ENCODE results near the gene MFSD2A. TPM values are rescaled to one million over a fixed set of nuclear protein-coding genes. Genes with fewer than 3 reads are reported as not detected.
"Not testable (repeated sequence)": the region's sequence is repeated elsewhere in the genome, so short reads cannot be mapped to it uniquely, and the experiment has no call there.

The MFSD2A gene
- total RNA-seq, 1 experiment from 2014 or later, result 2.2 TPM

DNA sequence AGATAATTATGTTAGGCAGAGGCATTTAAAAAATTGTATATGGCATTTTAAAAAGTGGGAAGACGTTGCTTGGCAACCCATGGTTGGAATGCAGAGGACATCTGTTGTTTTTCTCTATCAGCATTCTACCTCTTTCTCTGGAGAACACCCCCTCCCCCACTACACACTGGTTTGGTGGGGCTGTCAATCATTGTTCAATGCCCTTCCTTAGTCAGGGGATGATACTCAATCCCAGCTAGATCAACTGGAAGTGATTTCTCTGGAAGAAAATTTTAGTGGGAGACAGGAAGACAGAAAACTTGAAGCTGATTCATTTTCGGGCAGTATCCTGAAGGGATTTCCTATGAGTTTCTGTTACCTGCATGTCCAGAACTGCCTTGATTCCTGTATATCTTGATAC, 49.9 kb downstream of the MFSD2A start:
- H3K36me3 ChIP-seq (ENCODE audit: control insufficient read depth, insufficient read depth, low read length), result no peaks in the 10 kb centered on the region
- H3K36me3 Mint-ChIP-seq (ENCODE audit: insufficient read depth, unreplicated experiment), result no peaks in the 10 kb centered on the region
- H3K4me1 Mint-ChIP-seq (ENCODE audit: low read depth, unreplicated experiment), result no peaks in the 10 kb centered on the region
- no peaks in the 10 kb centered on the region for H3K9me3 ChIP-seq
- TF ChIP-seq CTCF (IDR thresholded peaks at IDR 0.05; ENCODE audit: insufficient read depth in 1 of 2, low read depth in 1 of 2, low read length in 1 of 2, severe bottlenecking in 1 of 2, unreplicated experiment in 1 of 2), result no peak
- CTCF ChIA-PET, result no interaction called here
- POLR2A ChIA-PET, result no interaction called here
- H3K27me3 ChIP-seq (replicated peaks; ENCODE audit: control insufficient read depth, insufficient read depth, low read length), result no peaks in the 10 kb centered on the region
- H3K27me3 Mint-ChIP-seq (ENCODE audit: insufficient read depth, unreplicated experiment), result no peaks in the 10 kb centered on the region
- H3K4me3 Mint-ChIP-seq (ENCODE audit: unreplicated experiment), result no peak overlapping the region
- no peak overlapping the region for H3K4me3 ChIP-seq (ENCODE audit: low read depth, low read length)
- peak in 1 of 2 experiments; percentile 20 for DNase-seq
- no peaks in the 10 kb centered on the region for H3K9me3 Mint-ChIP-seq (ENCODE audit: unreplicated experiment)
- no peak overlapping the region for H3K27ac Mint-ChIP-seq (ENCODE audit: unreplicated experiment)
- intact Hi-C loops (cut with micrococcal nuclease; ENCODE audit: unreplicated experiment), result no loop called here
- BruUV-seq (replicated peaks), result no TSS peak
- no peaks in the 10 kb centered on the region for H3K4me1 ChIP-seq

GRCh38 chr1:40007481-40008034, 52.6 kb downstream of the MFSD2A start:
- H3K27me3 Mint-ChIP-seq (ENCODE audit: insufficient read depth, unreplicated experiment); H3K36me3 ChIP-seq (ENCODE audit: control insufficient read depth, insufficient read depth, low read length); H3K36me3 Mint-ChIP-seq (ENCODE audit: insufficient read depth, unreplicated experiment); H3K9me3 ChIP-seq; H3K4me1 Mint-ChIP-seq (ENCODE audit: low read depth, unreplicated experiment); H3K4me3 Mint-ChIP-seq (ENCODE audit: unreplicated experiment); BruUV-seq (replicated peaks); DNase-seq; H3K9me3 Mint-ChIP-seq (ENCODE audit: unreplicated experiment); CTCF ChIA-PET; H3K27me3 ChIP-seq (replicated peaks; ENCODE audit: control insufficient read depth, insufficient read depth, low read length); POLR2A ChIA-PET; H3K4me3 ChIP-seq (ENCODE audit: low read depth, low read length); H3K4me1 ChIP-seq; H3K27ac Mint-ChIP-seq (ENCODE audit: unreplicated experiment); intact Hi-C loops (cut with micrococcal nuclease; ENCODE audit: unreplicated experiment): not testable (repeated sequence)

DNA sequence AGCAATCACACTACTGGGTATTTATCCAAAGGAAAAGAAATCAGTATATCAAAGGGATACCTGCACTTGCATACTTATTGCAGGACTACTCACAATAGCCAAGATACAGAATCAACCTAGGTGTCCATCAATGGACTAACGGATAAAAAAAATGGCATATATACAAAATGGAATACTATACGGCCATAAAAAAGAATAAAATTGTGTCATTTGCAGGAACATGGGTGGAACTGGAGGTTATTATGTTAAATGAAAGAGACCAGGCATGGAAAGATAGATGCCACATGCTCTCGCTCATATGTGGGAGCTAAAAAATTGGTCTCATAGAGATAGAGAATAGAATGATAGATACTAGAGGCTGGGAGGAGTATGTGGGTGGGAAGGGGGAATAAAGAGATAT, 56.3 kb downstream of the MFSD2A start:
- Histone ChIP-seq H3K9me3 (no peaks in the 10 kb centered on the region), H3K36me3 (ENCODE audit: control insufficient read depth, insufficient read depth, low read length) (no peaks in the 10 kb centered on the region), H3K27me3 (replicated peaks; ENCODE audit: control insufficient read depth, insufficient read depth, low read length) (no peaks in the 10 kb centered on the region), H3K4me3 (ENCODE audit: low read depth, low read length) (no peak overlapping the region), H3K4me1 (no peaks in the 10 kb centered on the region)
- no TSS peak for BruUV-seq (replicated peaks)
- CTCF ChIA-PET, result no interaction called here
- Mint-ChIP-seq H3K4me1 (ENCODE audit: low read depth, unreplicated experiment) (no peaks in the 10 kb centered on the region), H3K9me3 (ENCODE audit: unreplicated experiment) (no peaks in the 10 kb centered on the region), H3K27me3 (ENCODE audit: insufficient read depth, unreplicated experiment) (no peaks in the 10 kb centered on the region), H3K4me3 (ENCODE audit: unreplicated experiment) (no peak overlapping the region), H3K27ac (ENCODE audit: unreplicated experiment) (no peak overlapping the region), H3K36me3 (ENCODE audit: insufficient read depth, unreplicated experiment) (no peaks in the 10 kb centered on the region)
- POLR2A ChIA-PET, result no interaction called here
- TF ChIP-seq CTCF (IDR thresholded peaks at IDR 0.05; ENCODE audit: insufficient read depth in 1 of 2, low read depth in 1 of 2, low read length in 1 of 2, severe bottlenecking in 1 of 2, unreplicated experiment in 1 of 2), result no peak
- no peak for DNase-seq
- intact Hi-C loops (cut with micrococcal nuclease; ENCODE audit: unreplicated experiment), result no loop called here

- TF ChIP-seq CTCF (IDR thresholded peaks at IDR 0.05; ENCODE audit: insufficient read depth in 1 of 2, low read depth in 1 of 2, low read length in 1 of 2, severe bottlenecking in 1 of 2, unreplicated experiment in 1 of 2), result no peak
- H3K4me3 ChIP-seq (ENCODE audit: low read depth, low read length), result no peak overlapping the region
- Mint-ChIP-seq H3K4me1 (ENCODE audit: low read depth, unreplicated experiment) (no peaks in the 10 kb centered on the region), H3K27ac (ENCODE audit: unreplicated experiment) (no peak overlapping the region), H3K36me3 (ENCODE audit: insufficient read depth, unreplicated experiment) (no peaks in the 10 kb centered on the region), H3K27me3 (ENCODE audit: insufficient read depth, unreplicated experiment) (no peaks in the 10 kb centered on the region), H3K4me3 (ENCODE audit: unreplicated experiment) (no peak overlapping the region), H3K9me3 (ENCODE audit: unreplicated experiment) (no peaks in the 10 kb centered on the region)
- DNase-seq, result no peak
- POLR2A ChIA-PET, result no interaction called here
- no peaks in the 10 kb centered on the region for H3K36me3 ChIP-seq (ENCODE audit: control insufficient read depth, insufficient read depth, low read length)
- no TSS peak for BruUV-seq (replicated peaks)
- CTCF ChIA-PET, result interaction anchor here (0.6 kb wide), 1 partner anchor 26 kb away, joined by 3 read pairs; no protein-coding TSS in a partner anchor
- no peaks in the 10 kb centered on the region for H3K27me3 ChIP-seq (replicated peaks; ENCODE audit: control insufficient read depth, insufficient read depth, low read length)
- no peaks in the 10 kb centered on the region for H3K4me1 ChIP-seq
- intact Hi-C loops (cut with micrococcal nuclease; ENCODE audit: unreplicated experiment), result no loop called here
- no peaks in the 10 kb centered on the region for H3K9me3 ChIP-seq
Measured at GRCh38 chr1:40014253-40014706, 59.3 kb downstream of the MFSD2A start.
